ENCODE results near the gene KRTAP5-1.

DNA sequence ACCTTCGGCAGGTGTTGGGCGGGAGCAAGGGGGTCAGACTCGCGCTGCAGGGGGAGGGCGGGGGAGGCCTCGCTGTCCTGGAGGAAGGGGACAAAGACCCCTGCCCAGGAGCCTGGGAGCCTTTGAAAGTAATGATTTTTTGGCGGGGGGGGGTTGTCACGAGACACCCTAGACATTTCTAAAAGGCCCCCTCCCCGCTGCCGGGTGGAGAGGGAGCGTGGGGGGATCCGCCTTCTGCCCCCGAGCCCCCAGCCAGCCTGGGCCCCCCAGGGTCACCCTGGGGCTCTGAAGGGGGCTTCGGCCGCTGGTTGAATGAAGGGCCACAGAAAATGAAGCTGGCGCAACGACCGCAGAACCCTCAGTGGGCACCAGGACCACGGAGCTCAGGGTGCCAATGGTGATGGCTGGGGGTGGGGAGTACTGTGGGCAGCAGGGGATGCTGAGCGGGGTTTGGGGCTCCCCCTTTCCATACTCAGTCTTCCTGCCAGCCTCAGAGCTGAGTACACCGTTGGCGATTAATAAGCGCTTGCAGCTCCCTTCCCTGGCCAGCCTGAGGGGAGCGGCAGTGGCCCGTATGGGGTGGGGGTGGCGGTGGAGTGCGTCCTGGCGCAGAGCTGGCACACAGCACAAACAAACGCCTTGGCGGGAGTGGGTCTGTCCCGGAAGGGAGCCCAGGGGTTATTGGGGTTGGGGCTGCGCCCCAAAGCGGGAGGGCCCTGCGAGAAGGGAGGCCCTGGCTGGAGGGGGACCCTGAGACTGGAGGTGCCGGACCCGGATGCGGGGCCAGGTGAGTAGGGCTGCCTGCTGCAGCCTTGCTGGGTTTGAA, 11.8 kb downstream of the KRTAP5-1 start:
- TF ChIP-seq EZH2phosphoT487 (IDR thresholded peaks at IDR 0.05; ENCODE audit: borderline replicate concordance, low read depth) (no peak; the same call in 1 of the 2 replicates), POLR2AphosphoS5 (IDR thresholded peaks at IDR 0.05; ENCODE audit: low read depth, low read length) (no peak), SIN3A (IDR thresholded peaks at IDR 0.05; ENCODE audit: borderline replicate concordance, low read depth, low read length) (no peak)
- TF ChIP-seq, protein P1, sequence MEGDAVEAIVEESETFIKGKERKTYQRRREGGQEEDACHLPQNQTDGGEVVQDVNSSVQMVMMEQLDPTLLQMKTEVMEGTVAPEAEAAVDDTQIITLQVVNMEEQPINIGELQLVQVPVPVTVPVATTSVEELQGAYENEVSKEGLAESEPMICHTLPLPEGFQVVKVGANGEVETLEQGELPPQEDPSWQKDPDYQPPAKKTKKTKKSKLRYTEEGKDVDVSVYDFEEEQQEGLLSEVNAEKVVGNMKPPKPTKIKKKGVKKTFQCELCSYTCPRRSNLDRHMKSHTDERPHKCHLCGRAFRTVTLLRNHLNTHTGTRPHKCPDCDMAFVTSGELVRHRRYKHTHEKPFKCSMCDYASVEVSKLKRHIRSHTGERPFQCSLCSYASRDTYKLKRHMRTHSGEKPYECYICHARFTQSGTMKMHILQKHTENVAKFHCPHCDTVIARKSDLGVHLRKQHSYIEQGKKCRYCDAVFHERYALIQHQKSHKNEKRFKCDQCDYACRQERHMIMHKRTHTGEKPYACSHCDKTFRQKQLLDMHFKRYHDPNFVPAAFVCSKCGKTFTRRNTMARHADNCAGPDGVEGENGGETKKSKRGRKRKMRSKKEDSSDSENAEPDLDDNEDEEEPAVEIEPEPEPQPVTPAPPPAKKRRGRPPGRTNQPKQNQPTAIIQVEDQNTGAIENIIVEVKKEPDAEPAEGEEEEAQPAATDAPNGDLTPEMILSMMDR (IDR thresholded peaks at IDR 0.05) = no peak

Measured in SK-N-SH (cell line).